SK-N-SH (cell line): Measurements from ENCODE around the gene PRPS1. TPM values are rescaled to one million over a fixed set of nuclear protein-coding genes. Genes with fewer than 3 reads are reported as not detected.
A peak's percentile ranks its signal among the peaks of the same experiment; 100 is the strongest.

Experiments
- CTCF ChIA-PET: fragments of 300-600, 350-600 bp; formaldehyde crosslinking; extraction: SDS; loops from one replicate; lab custom pipeline; 2021; lab: Yijun Ruan, JAX
- POLR2A ChIA-PET: fragments of 350-600 bp; sonication (Branson Sonifier 250); formaldehyde crosslinking; extraction: SDS; loops from one replicate; lab custom pipeline; 2020; ENCODE audit warnings: antibody characterized with exemption, inconsistent platforms; lab: Yijun Ruan, JAX
- DNase-seq: peaks from one replicate; pipeline ENCODE4 v3.0.0; 2012
- H2AFZ ChIP-seq: fragments of 200-600 bp; sonication (generic); 2 replicates; pipeline ENCODE4 v1.8.1; 2016; ENCODE audit warnings: antibody characterized with exemption, mild to moderate bottlenecking, low read depth
- H3F3A ChIP-seq: fragments of 200-600 bp; sonication (generic); replicated peaks from 2 replicates; pipeline ENCODE3; 2016; ENCODE audit warnings: antibody characterized with exemption, mild to moderate bottlenecking; ENCODE audit not compliant: insufficient read depth
- H3K27ac ChIP-seq, 2 experiments: fragments of 200-500 bp in 1 of 2; fragments of 200-600 bp in 1 of 2; sonication (Bioruptor generic) in 1 of 2; sonication (generic), shearing (Covaris generic) in 1 of 2; 2 replicates each; pipeline versions ENCODE4 v1.5.1 to v1.6.1; 2014 to 2016; ENCODE audit warnings: low read depth in 2 of 2, inconsistent platforms in 1 of 2, low read length in 1 of 2, mild to moderate bottlenecking in 1 of 2, mixed read lengths in 1 of 2
- H3K27me3 ChIP-seq: fragments of 200-600 bp; sonication (generic), shearing (Covaris generic); 2 replicates; pipeline ENCODE4 v1.6.1; 2016; ENCODE audit warnings: mixed run types; ENCODE audit not compliant: insufficient read depth
- H3K36me3 ChIP-seq, 2 experiments: fragments of 200-500 bp in 1 of 2; fragments of 200-600 bp in 1 of 2; sonication (Bioruptor generic) in 1 of 2; sonication (generic) in 1 of 2; replicated peaks in 1 of 2; 2 replicates each; pipeline versions ENCODE3 to v1.5.1; 2014 to 2016; ENCODE audit warnings: low read length in 1 of 2, mild to moderate bottlenecking in 1 of 2; ENCODE audit not compliant: insufficient read depth in 2 of 2, control insufficient read depth in 1 of 2
- H3K4me1 ChIP-seq, 2 experiments: fragments of 200-500 bp in 1 of 2; fragments of 200-600 bp in 1 of 2; sonication (Bioruptor generic) in 1 of 2; sonication (generic), shearing (Covaris generic) in 1 of 2; 2 replicates each; pipeline versions ENCODE4 v1.5.1 to v1.6.1; 2014 to 2016; ENCODE audit warnings: low read depth in 1 of 2, low read length in 1 of 2, mixed run types in 1 of 2; ENCODE audit not compliant: insufficient read depth in 2 of 2, control insufficient read depth in 1 of 2
- H3K4me2 ChIP-seq: fragments of 200-600 bp; sonication (generic), shearing (Covaris generic); 2 replicates; pipeline ENCODE4 v1.6.1; 2017; ENCODE audit warnings: mixed run types
- H3K4me3 ChIP-seq, 2 experiments: fragments of 200-500 bp in 1 of 2; fragments of 200-600 bp in 1 of 2; sonication (Bioruptor generic) in 1 of 2; sonication (generic), shearing (Covaris generic) in 1 of 2; 2 replicates each; pipeline versions ENCODE4 v1.5.1 to v1.8.1; 2014 to 2016; ENCODE audit warnings: low read depth in 2 of 2, inconsistent platforms in 1 of 2, low read length in 1 of 2, mild to moderate bottlenecking in 1 of 2, mixed read lengths in 1 of 2, moderate library complexity in 1 of 2
- H3K79me2 ChIP-seq: fragments of 200-600 bp; sonication (generic); 2 replicates; pipeline ENCODE4 v1.8.1; 2017; ENCODE audit warnings: mild to moderate bottlenecking; ENCODE audit not compliant: insufficient read depth
- H3K9ac ChIP-seq: fragments of 200-600 bp; sonication (generic); 2 replicates; pipeline ENCODE4 v1.6.1; 2017; ENCODE audit warnings: mixed run types
- H3K9me2 ChIP-seq: fragments of 200-600 bp; sonication (generic); 2 replicates; pipeline ENCODE4 v1.6.1; 2017; ENCODE audit warnings: mixed run types
- H3K9me3 ChIP-seq: fragments of 200-600 bp; sonication (generic); 2 replicates; pipeline ENCODE4 v1.6.1; 2017; ENCODE audit warnings: mixed run types, mild to moderate bottlenecking, moderate library complexity
- H4K20me1 ChIP-seq: fragments of 200-600 bp; sonication (generic); 2 replicates; pipeline ENCODE4 v1.6.1; 2017; ENCODE audit warnings: mild to moderate bottlenecking, mixed run types; ENCODE audit not compliant: insufficient read depth
- CHD2 ChIP-seq: fragments of 150-350 bp; IDR thresholded peaks from 2 replicates; pipeline ENCODE4 v1.6.1; 2018; ENCODE audit warnings: low read length; ENCODE audit not compliant: partially characterized antibody
- CTCF ChIP-seq: fragments of 200-600 bp; sonication (generic); IDR thresholded peaks from 2 replicates; pipeline ENCODE4 v1.6.1; 2017; ENCODE audit warnings: antibody characterized with exemption, mild to moderate bottlenecking, moderate library complexity
- ELF1 ChIP-seq: IDR thresholded peaks from 2 replicates; pipeline ENCODE4 v1.4.0; 2012
- EZH2phosphoT487 ChIP-seq: fragments of 200-600 bp; sonication (generic); IDR thresholded peaks from 2 replicates; pipeline ENCODE4 v1.6.1; 2017; ENCODE audit warnings: low read depth, mixed run types, mild to moderate bottlenecking, antibody characterized with exemption, moderate library complexity, borderline replicate concordance
- FOXJ3 ChIP-seq: sonication (generic); formaldehyde crosslinking; IDR thresholded peaks from 2 replicates; pipeline ENCODE4 v1.5.1; 2020; ENCODE audit warnings: mild to moderate bottlenecking, missing genetic modification reagents
- FOXM1 ChIP-seq: IDR thresholded peaks from 2 replicates; pipeline ENCODE4 v1.4.0; 2012; ENCODE audit warnings: low read depth, mild to moderate bottlenecking
- GABPA ChIP-seq: IDR thresholded peaks from 2 replicates; pipeline ENCODE4 v1.4.0; 2012; ENCODE audit warnings: low read depth, mild to moderate bottlenecking
- IRF3 ChIP-seq: fragments of 150-350 bp; IDR thresholded peaks from 2 replicates; pipeline ENCODE4 v1.6.1; 2016; ENCODE audit warnings: mild to moderate bottlenecking, low read depth, low read length
- JUND ChIP-seq: IDR thresholded peaks from 2 replicates; pipeline ENCODE4 v1.4.0; 2012
- MEF2A ChIP-seq: IDR thresholded peaks from 2 replicates; pipeline ENCODE4 v1.4.0; 2012; ENCODE audit warnings: low read depth, borderline replicate concordance
- NFIC ChIP-seq: IDR thresholded peaks from 2 replicates; pipeline ENCODE4 v1.4.0; 2012; ENCODE audit warnings: borderline replicate concordance
- NRF1 ChIP-seq: IDR thresholded peaks from 2 replicates; pipeline ENCODE4 v1.6.1; 2012; ENCODE audit warnings: low read depth, mild to moderate bottlenecking, low read length
- RAD21 ChIP-seq: IDR thresholded peaks from 2 replicates; pipeline ENCODE4 v1.6.1; 2012; ENCODE audit warnings: mild to moderate bottlenecking, low read length
- RCOR1 ChIP-seq: fragments of 150-350 bp; IDR thresholded peaks from 2 replicates; pipeline ENCODE4 v1.6.1; 2017; ENCODE audit warnings: antibody characterized with exemption, low read length
- RXRA ChIP-seq: IDR thresholded peaks from 2 replicates; pipeline ENCODE4 v1.4.0; 2012; ENCODE audit warnings: low read depth, mild to moderate bottlenecking, borderline replicate concordance
- SIN3A ChIP-seq: IDR thresholded peaks from 2 replicates; pipeline ENCODE4 v1.6.1; 2012; ENCODE audit warnings: low read depth, mild to moderate bottlenecking, low read length, moderate library complexity, borderline replicate concordance
- SMC3 ChIP-seq: IDR thresholded peaks from 2 replicates; pipeline ENCODE4 v1.6.1; 2012; ENCODE audit warnings: low read depth, low read length, improper control_type of control experiment
- TAF1 ChIP-seq: IDR thresholded peaks from 2 replicates; pipeline ENCODE4 v1.6.1; 2012; ENCODE audit warnings: low read depth, mild to moderate bottlenecking, low read length, moderate library complexity, borderline replicate concordance
- USF2 ChIP-seq: fragments of 150-350 bp; IDR thresholded peaks from 2 replicates; pipeline ENCODE4 v1.6.1; 2017; ENCODE audit warnings: antibody characterized with exemption, low read length, low read depth, borderline replicate concordance
- ZBTB33 ChIP-seq: IDR thresholded peaks from 2 replicates; pipeline ENCODE4 v1.4.0; 2012; ENCODE audit warnings: low read depth, borderline replicate concordance
- WGBS: methylation state at CpG from one replicate; pipeline ENCODE4 v1.1.6; 2017; ENCODE audit warnings: low lambda C conversion rate; 5-methylcytosine and 5-hydroxymethylcytosine counted together
- polyA plus RNA-seq, 3 experiments: library from polyadenylated mRNA; depleted of rRNA; stranded (reverse); fragments of >200 nt; gene quantifications; 2 replicates each; pipeline ENCODE4 v1.2.3, GENCODE V29; 2012
- TF ChIP-seq, protein P1 (sequence below): IDR thresholded peaks from 2 replicates; pipeline ENCODE4 v1.4.0; 2012; ENCODE audit warnings: low read depth
- TF ChIP-seq, protein P2 (sequence below): IDR thresholded peaks from 2 replicates; pipeline ENCODE4; 2012

PRPS1 gene
- polyA plus RNA-seq, 1 of the 3 experiments (the other 2 are of a cell fraction): 42.3 TPM

DNA sequence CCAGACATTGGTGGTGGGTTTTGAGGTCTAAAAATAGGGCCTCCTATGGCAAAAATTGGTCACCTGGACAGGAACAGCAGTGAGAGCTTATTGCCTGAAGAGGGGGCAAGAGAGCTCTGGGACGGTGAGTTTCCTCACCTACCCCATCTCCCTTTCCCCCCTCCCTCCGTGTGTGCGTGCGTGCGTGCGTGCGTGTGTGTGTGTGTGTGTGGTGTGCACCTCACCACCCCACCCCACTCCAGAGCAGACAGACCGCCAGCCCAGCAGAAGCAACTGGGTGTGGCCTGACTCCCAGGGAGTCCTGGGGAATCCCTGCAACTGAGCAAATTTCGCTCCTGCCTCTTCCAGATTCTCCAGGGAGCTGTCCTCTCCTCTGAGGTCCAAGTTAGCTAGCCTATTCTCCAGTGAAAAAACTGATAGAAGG, 44.7 kb downstream of the PRPS1 start:
- no peak for TF ChIP-seq RCOR1
- no peak for TF ChIP-seq ELF1
- TF ChIP-seq IRF3: no peak
- TF ChIP-seq RAD21: peak; percentile 64
- no peak for TF ChIP-seq FOXJ3
- no peak for TF ChIP-seq FOXM1
- TF ChIP-seq CHD2: no peak
- no peak for TF ChIP-seq TAF1
- peak; percentile 63 for TF ChIP-seq CTCF
- TF ChIP-seq NRF1: no peak
- no peak for TF ChIP-seq GABPA
- no peak for TF ChIP-seq JUND
- no peak for TF ChIP-seq NFIC
- TF ChIP-seq EZH2phosphoT487: no peak
- TF ChIP-seq ZBTB33: no peak
- TF ChIP-seq, protein P1, sequence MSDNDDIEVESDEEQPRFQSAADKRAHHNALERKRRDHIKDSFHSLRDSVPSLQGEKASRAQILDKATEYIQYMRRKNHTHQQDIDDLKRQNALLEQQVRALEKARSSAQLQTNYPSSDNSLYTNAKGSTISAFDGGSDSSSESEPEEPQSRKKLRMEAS: no peak
- TF ChIP-seq MEF2A: no peak
- no peak for TF ChIP-seq USF2
- TF ChIP-seq RXRA: no peak
- no peak for TF ChIP-seq SIN3A
- TF ChIP-seq SMC3: peak; percentile 44
- TF ChIP-seq, protein P2, sequence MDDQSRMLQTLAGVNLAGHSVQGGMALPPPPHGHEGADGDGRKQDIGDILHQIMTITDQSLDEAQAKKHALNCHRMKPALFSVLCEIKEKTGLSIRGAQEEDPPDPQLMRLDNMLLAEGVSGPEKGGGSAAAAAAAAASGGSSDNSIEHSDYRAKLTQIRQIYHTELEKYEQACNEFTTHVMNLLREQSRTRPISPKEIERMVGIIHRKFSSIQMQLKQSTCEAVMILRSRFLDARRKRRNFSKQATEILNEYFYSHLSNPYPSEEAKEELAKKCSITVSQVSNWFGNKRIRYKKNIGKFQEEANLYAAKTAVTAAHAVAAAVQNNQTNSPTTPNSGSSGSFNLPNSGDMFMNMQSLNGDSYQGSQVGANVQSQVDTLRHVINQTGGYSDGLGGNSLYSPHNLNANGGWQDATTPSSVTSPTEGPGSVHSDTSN: no peak
- Histone ChIP-seq H3F3A (no peaks in the 10 kb centered on the region), H2AFZ (no peak overlapping the region), H3K27ac (no peak overlapping the region), H3K4me1 (no peaks in the 10 kb centered on the region), H3K9me2 (no peaks in the 10 kb centered on the region), H3K9me3 (no peaks in the 10 kb centered on the region), H3K27me3 (peaks cover 20% of the 10 kb centered on the region), H3K36me3 (no peaks in the 10 kb centered on the region), H3K79me2 (no peaks in the 10 kb centered on the region), H3K4me2 (no peak overlapping the region), H3K4me3 (no peak overlapping the region), H4K20me1 (no peaks in the 10 kb centered on the region), H3K9ac (no peak overlapping the region)
- 17% methylated on average over 2 of the region's 9 CpGs for WGBS
- ChIA-PET POLR2A (interaction anchor here (0.9 kb wide), 1 partner anchor 44 kb away, joined by 3 read pairs; no protein-coding TSS in a partner anchor), CTCF (interaction anchor here (0.6 to 2.9 kb wide), 17 partner anchors 9 to 256 kb away, joined by 3 to 14 read pairs (median 4); partner anchors contain the start of genes NCBP2L and TSC22D3)
- DNase-seq: peak; percentile 67
